K562 (cell line): ENCODE measurements around the gene TAS2R41. TPM values are rescaled to one million over a fixed set of nuclear protein-coding genes. Genes with fewer than 3 reads are reported as not detected.

ENCODE experiments used
- ATAC-seq: fragments of 200-7000 bp; cut with Tn5 transposase; 3 replicates; pipeline ENCODE4 v1.9.1; 2020; ENCODE audit warnings: moderate library complexity
- BruUV-seq: library from RNA; stranded (reverse); fragments of 400-500 nt; replicated peaks from 2 replicates; lab custom pipeline; 2021; lab: Mats Ljungman, UMichigan
- CTCF ChIA-PET: fragments of 300-600 bp; formaldehyde crosslinking; extraction: SDS; loops from one replicate; lab custom pipeline; 2021; ENCODE audit warnings: low intra/inter-chr PET ratio; lab: Yijun Ruan, JAX
- POLR2A ChIA-PET: fragments of 300-600, 350-650 bp; sonication (Branson Sonifier 250); formaldehyde crosslinking; extraction: SDS; loops from one replicate; lab custom pipeline; 2021; ENCODE audit warnings: antibody characterized with exemption, inconsistent platforms; lab: Yijun Ruan, JAX
- DNase-seq, 4 experiments: peaks; one replicate each; pipeline versions ENCODE4 v3.0.0 to v3.0.0-alpha.2; 2011 to 2018; ENCODE audit warnings: low spot score in 3 of 4, mixed read lengths in 3 of 4; ENCODE audit errors: extremely low read depth in 1 of 4
- FAIRE-seq: peaks from 2 replicates; lab custom pipeline; 2011; peaks lifted over from hg19 to GRCh38; lab: Jason Lieb, UNC
- H2AFZ ChIP-seq: 2 replicates; pipeline ENCODE4 v1.6.0; 2011; ENCODE audit warnings: low read depth, low read length, control low read depth, inconsistent platforms
- H3K27ac ChIP-seq: fragments of 200-600 bp; 3 replicates; pipeline ENCODE4 v1.8.0; 2011; ENCODE audit warnings: low read depth, mild to moderate bottlenecking, control low read depth, inconsistent platforms, low read length, moderate library complexity, mixed read lengths; ENCODE audit errors: extremely low read depth
- H3K27me3 ChIP-seq, 2 experiments: fragments of 300-600 bp in 1 of 2; 2 replicates in 1 of 2; 3 replicates in 1 of 2; pipeline versions ENCODE4 v1.6.0 to v1.8.0; 2011; ENCODE audit warnings: inconsistent platforms in 2 of 2, low read length in 2 of 2, mild to moderate bottlenecking in 1 of 2, mixed read lengths in 1 of 2, moderate library complexity in 1 of 2; ENCODE audit not compliant: control insufficient read depth in 2 of 2, insufficient read depth in 2 of 2
- H3K36me3 ChIP-seq: fragments of 300-600 bp; 3 replicates; pipeline ENCODE4 v1.8.0; 2011; ENCODE audit warnings: mild to moderate bottlenecking, low read length, inconsistent platforms; ENCODE audit not compliant: control insufficient read depth, insufficient read depth
- H3K4me1 ChIP-seq, 2 experiments: fragments of 200-600 bp in 1 of 2; replicated peaks in 1 of 2; 2 replicates in 1 of 2; 3 replicates in 1 of 2; pipeline versions ENCODE4 v1.5.1 to v1.8.0; 2011; ENCODE audit warnings: inconsistent platforms in 2 of 2, low read length in 2 of 2, mild to moderate bottlenecking in 1 of 2, mixed read lengths in 1 of 2, moderate library complexity in 1 of 2; ENCODE audit not compliant: control insufficient read depth in 2 of 2, insufficient read depth in 2 of 2
- H3K4me2 ChIP-seq: 2 replicates; pipeline ENCODE4 v1.6.1; 2011; ENCODE audit warnings: low read length, control low read depth, inconsistent platforms, mixed read lengths; ENCODE audit not compliant: insufficient read depth
- H3K4me3 ChIP-seq: fragments of 200-600 bp; sonication (generic), shearing (Covaris generic); 2 replicates; pipeline ENCODE4 v1.5.1; 2016; ENCODE audit warnings: control low read depth, inconsistent platforms
- H3K79me2 ChIP-seq: fragments of 200-600 bp; 3 replicates; pipeline ENCODE4 v1.8.0; 2011; ENCODE audit warnings: low read length, inconsistent platforms; ENCODE audit not compliant: control insufficient read depth, insufficient read depth
- H3K9ac ChIP-seq, 2 experiments: 2 replicates each; pipeline versions ENCODE4 v1.6.0 to v1.6.1; 2011; ENCODE audit warnings: low read depth in 2 of 2, low read length in 2 of 2, control low read depth in 1 of 2, inconsistent platforms in 1 of 2, mild to moderate bottlenecking in 1 of 2, mixed read lengths in 1 of 2; ENCODE audit not compliant: insufficient read depth in 1 of 2
- H3K9me1 ChIP-seq: one replicate; pipeline ENCODE4 v1.6.0; 2011; ENCODE audit warnings: inconsistent platforms, mild to moderate bottlenecking, low read length, moderate library complexity; ENCODE audit not compliant: control insufficient read depth, insufficient read depth
- H3K9me3 ChIP-seq: replicated peaks from 2 replicates; pipeline ENCODE4 v1.5.1; 2011; ENCODE audit warnings: low read depth, low read length, inconsistent platforms; ENCODE audit not compliant: control insufficient read depth, insufficient read depth
- H4K20me1 ChIP-seq: replicated peaks from 2 replicates; pipeline ENCODE4 v1.6.1; 2011; ENCODE audit warnings: low read length, inconsistent platforms, mixed read lengths; ENCODE audit not compliant: control insufficient read depth, insufficient read depth
- FOXP4 ChIP-seq: sonication (generic); formaldehyde crosslinking; IDR thresholded peaks from 2 replicates; pipeline ENCODE4 v1.8.0; 2022; ENCODE audit warnings: mild to moderate bottlenecking, missing genetic modification reagents, borderline replicate concordance
- HDAC1 ChIP-seq, 2 experiments: fragments of 450-650 bp; IDR thresholded peaks; 2 replicates each; pipeline ENCODE4 v1.6.1; 2016 to 2017; ENCODE audit warnings: inconsistent platforms in 1 of 2, mild to moderate bottlenecking in 1 of 2, moderate library complexity in 1 of 2
- OTX1 ChIP-seq: fragments of 450-650 bp; formaldehyde crosslinking; IDR thresholded peaks from 2 replicates; pipeline ENCODE4 v1.4.0; 2022; ENCODE audit warnings: mild to moderate bottlenecking
- PKNOX1 ChIP-seq: fragments of 450-650 bp; IDR thresholded peaks from 2 replicates; pipeline ENCODE4 v1.6.1; 2016
- ZNF551 ChIP-seq: fragments of 250-450 bp; sonication (Bioruptor Pico); IDR thresholded peaks from 2 replicates; pipeline ENCODE4 v1.5.0; 2021; ENCODE audit warnings: mild to moderate bottlenecking, moderate library complexity
- WGBS: fragments of 100-300 bp; shearing (Covaris generic); methylation state at CpG from one replicate; pipeline ENCODE4 v1.1.6; 2016; ENCODE audit warnings: low coverage, mixed read lengths; ENCODE audit not compliant: insufficient coverage; ENCODE audit errors: missing lambda C conversion rate; 5-methylcytosine and 5-hydroxymethylcytosine counted together
- in situ Hi-C: fragments of 300-500 bp; cut with MboI; formaldehyde crosslinking; loops from 4 replicates; pipeline ENCODE4 v1.15.0; 2018; ENCODE audit warnings: inconsistent platforms, mixed read lengths
- intact Hi-C: fragments of 100-400 bp; cut with micrococcal nuclease; formaldehyde crosslinking; loops from 2 replicates; pipeline ENCODE4 v1.14.2; 2022
- polyA plus RNA-seq, 8 experiments: library from polyadenylated mRNA; depleted of rRNA in 4 of 8; stranded (reverse) in 5 of 8; unstranded in 3 of 8; fragments of >200 nt; fragmentation: Nextera tagmentation in 2 of 8; fragmentation: Illumina TruSeq in 1 of 8; extraction: Ambion mirVana in 2 of 8; extraction: Trizol in 1 of 8; gene quantifications; 2 replicates each; pipeline versions ENCODE4 v1.2.1 to v1.2.3, GENCODE V29; 2011 to 2014; ENCODE audit warnings: inconsistent platforms in 1 of 8, missing spikeins in 1 of 8
- total RNA-seq, 7 experiments: library from RNA; depleted of rRNA in 6 of 7; stranded (reverse); fragments of >200 nt in 6 of 7; fragmentation: Illumina TruSeq in 2 of 7; extraction: Trizol in 2 of 7; gene quantifications; 2 replicates each; pipeline versions ENCODE4 v1.2.1 to v1.2.3, GENCODE V29; 2011 to 2021; ENCODE audit warnings: low replicate concordance in 1 of 7

Gene TAS2R41
- total and polyA plus RNA-seq, 9 of the 15 experiments (the other 6 are each of a cell fraction or from before 2014, with no cell fraction given): not detected

GRCh38 chr7:143454091-143454680, 23.5 kb upstream of the TAS2R41 start:
- WGBS: 4% methylated on average over 1 of the region's 1 CpG
- Histone ChIP-seq H3K36me3 (no peaks in the 10 kb centered on the region), H3K9ac (no peak overlapping the region), H3K79me2 (no peaks in the 10 kb centered on the region), H2AFZ (no peak overlapping the region), H3K27me3 (peaks cover 4 to 6% of the 10 kb centered on the region in 2 experiments; a peak in 3 of 5 replicates), H3K4me1 (no peaks in the 10 kb centered on the region), H3K4me2 (no peak overlapping the region), H3K9me1 (no peaks in the 10 kb centered on the region), H4K20me1 (no peaks in the 10 kb centered on the region), H3K4me3 (no peak overlapping the region), H3K27ac (no peak overlapping the region), H3K9me3 (no peaks in the 10 kb centered on the region)
- no TSS peak for BruUV-seq
- ATAC-seq (no peak), FAIRE-seq (no peak), DNase-seq (no peak)
- ChIA-PET POLR2A (no interaction called here), CTCF (no interaction called here)
- no peak for TF ChIP-seq OTX1 (CRISPR knock-in tag)
- in situ Hi-C loops: no loop called here
- intact Hi-C loops: loop anchor here (2.0 kb wide), 1 partner anchor 21 kb away; no protein-coding TSS in a partner anchor

- POLR2A ChIA-PET: interaction anchor here (0.7 kb wide), 1 partner anchor 200 kb away, joined by 3 read pairs; no protein-coding TSS in a partner anchor
- in situ Hi-C loops (no loop called here), intact Hi-C loops (loop anchor here (2.0 kb wide), 1 partner anchor 23 kb away; no protein-coding TSS in a partner anchor)
- FAIRE-seq (no peak), DNase-seq (no peak), ATAC-seq (no peak)
- Histone ChIP-seq H4K20me1 (no peaks in the 10 kb centered on the region), H3K36me3 (no peaks in the 10 kb centered on the region), H3K9ac (no peak overlapping the region), H3K4me3 (no peak overlapping the region), H3K9me3 (no peaks in the 10 kb centered on the region), H2AFZ (no peak overlapping the region), H3K4me2 (no peak overlapping the region), H3K27ac (no peak overlapping the region), H3K79me2 (no peaks in the 10 kb centered on the region), H3K27me3 (peaks cover 4 to 6% of the 10 kb centered on the region in 2 experiments; a peak in 3 of 5 replicates), H3K9me1 (no peaks in the 10 kb centered on the region), H3K4me1 (no peaks in the 10 kb centered on the region)
- WGBS: 2% methylated on average over 2 of the region's 2 CpGs
- CTCF ChIA-PET: no interaction called here
- BruUV-seq: no TSS peak
- TF ChIP-seq FOXP4 (CRISPR knock-in tag) (no peak), HDAC1 (IDR thresholded peaks at IDR 0.05) (no peak), ZNF551 (no peak), PKNOX1 (no peak)
These were observed 22.2 kb upstream of the TAS2R41 start for GRCh38 chr7:143455491-143455890.
